ENCODE results near the gene GAGE12G.
"Not testable (repeated sequence)": the region's sequence is repeated elsewhere in the genome, so short reads cannot be mapped to it uniquely, and the experiment has no call there.

DNA sequence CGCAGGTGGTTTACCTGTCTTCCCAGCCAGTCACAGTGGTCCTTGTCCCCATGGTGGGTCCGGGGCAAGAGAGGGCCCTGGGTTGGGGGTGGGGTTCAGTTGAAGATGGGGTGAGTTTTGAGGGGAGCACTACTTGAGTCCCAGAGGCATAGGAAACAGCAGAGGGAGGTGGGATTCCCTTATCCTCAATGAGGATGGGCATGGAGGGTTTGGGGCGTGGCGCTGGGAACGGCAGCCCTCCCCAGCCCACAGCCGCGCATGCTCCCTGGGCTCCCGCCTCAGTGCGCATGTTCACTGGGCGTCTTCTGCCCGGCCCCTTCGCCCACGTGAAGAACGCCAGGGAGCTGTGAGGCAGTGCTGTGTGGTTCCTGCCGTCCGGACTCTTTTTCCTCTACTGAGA lies 28.8 kb upstream of the GAGE12G start, which contains the start of gene GAGE12D:
- TF ChIP-seq, protein P1, sequence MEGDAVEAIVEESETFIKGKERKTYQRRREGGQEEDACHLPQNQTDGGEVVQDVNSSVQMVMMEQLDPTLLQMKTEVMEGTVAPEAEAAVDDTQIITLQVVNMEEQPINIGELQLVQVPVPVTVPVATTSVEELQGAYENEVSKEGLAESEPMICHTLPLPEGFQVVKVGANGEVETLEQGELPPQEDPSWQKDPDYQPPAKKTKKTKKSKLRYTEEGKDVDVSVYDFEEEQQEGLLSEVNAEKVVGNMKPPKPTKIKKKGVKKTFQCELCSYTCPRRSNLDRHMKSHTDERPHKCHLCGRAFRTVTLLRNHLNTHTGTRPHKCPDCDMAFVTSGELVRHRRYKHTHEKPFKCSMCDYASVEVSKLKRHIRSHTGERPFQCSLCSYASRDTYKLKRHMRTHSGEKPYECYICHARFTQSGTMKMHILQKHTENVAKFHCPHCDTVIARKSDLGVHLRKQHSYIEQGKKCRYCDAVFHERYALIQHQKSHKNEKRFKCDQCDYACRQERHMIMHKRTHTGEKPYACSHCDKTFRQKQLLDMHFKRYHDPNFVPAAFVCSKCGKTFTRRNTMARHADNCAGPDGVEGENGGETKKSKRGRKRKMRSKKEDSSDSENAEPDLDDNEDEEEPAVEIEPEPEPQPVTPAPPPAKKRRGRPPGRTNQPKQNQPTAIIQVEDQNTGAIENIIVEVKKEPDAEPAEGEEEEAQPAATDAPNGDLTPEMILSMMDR (conservative IDR thresholded peaks at IDR 0.05 in 1 of 2, IDR thresholded peaks at IDR 0.05 in 1 of 2; ENCODE audit: extremely low read depth in 1 of 2, insufficient read depth in 1 of 2, low read depth in 1 of 2, low read length in 2 of 2): not testable (repeated sequence)
- not testable (repeated sequence) for TF ChIP-seq EZH2 (IDR thresholded peaks at IDR 0.05; ENCODE audit: borderline replicate concordance, low read length)
